Measurements from ENCODE around the gene C6orf62. TPM values are rescaled to one million over a fixed set of nuclear protein-coding genes. Genes with fewer than 3 reads are reported as not detected.
A peak's percentile ranks its signal among the peaks of the same experiment; 100 is the strongest.
"Not testable (repeated sequence)": the region's sequence is repeated elsewhere in the genome, so short reads cannot be mapped to it uniquely, and the experiment has no call there.

Gene C6orf62
- polyA plus RNA-seq, 1 donor = 95.5 TPM

- no peak for DNase-seq
Observed at GRCh38 chr6:24742216-24742738, 23.3 kb upstream of the C6orf62 start.

- DNase-seq = no peak
Observed at GRCh38 chr6:24740861-24741260, 21.9 kb upstream of the C6orf62 start.

DNA sequence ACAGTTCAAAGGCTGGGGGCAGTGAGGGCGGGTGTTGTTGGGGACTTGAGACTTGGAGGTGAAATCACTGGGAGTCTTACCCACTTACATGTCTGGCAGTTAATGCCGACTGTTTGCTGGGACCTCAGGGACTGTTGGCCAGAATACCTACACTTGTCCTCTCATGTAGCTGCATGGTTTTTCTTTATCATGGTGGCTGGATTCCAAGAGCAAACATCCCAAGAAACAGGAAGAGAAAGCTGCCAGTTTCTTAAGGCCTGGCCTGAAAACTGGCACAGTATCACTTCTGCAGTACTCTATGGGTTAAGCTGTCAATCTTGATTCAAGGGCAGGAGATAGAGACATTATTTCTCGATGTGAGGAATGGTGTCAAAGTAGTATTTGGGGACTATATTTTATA is 19.8 kb upstream of the C6orf62 start:
- no peak for DNase-seq

DNA sequence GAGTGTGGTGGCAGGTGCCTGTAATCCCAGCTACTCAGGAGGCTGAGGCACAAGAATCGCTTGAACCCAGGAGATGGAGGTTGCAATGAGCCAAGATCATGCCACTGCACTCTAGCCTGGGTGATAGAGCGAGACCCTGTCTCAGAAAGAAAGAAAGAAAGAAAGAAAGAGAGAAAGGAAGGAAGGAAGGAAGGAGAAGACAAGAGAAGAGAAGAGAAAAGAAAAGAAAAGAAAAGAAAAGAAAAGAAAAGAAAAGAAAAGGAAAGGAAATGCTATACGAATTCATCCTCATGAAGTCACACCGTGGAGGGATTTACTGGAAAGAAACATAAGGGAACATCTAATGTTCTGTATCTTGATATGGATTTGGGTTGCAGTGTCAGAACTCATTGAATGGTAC is 15.8 kb upstream of the C6orf62 start:
- DNase-seq = not testable (repeated sequence)

DNA sequence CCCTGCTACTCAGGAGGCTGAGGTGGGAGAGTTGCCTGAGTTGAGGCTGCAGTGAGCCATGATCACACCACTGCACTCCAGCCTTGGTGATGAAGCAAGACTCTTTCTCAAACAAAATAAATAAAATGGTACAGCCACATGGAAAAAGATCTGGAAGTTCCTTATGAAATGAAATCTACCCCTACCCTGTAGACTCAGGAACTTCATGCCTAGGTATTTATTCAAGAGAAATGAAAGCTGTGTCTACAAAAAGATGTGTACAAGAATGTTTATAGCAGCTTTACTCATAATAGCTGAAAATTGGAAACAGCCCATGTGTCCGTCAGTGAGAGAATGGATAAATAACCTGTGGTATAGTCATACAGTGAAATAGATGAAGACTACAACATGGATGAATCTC is 15.2 kb upstream of the C6orf62 start:
- DNase-seq = no peak

- DNase-seq = not testable (repeated sequence)
Observed at GRCh38 chr6:24731456-24732134, 12.6 kb upstream of the C6orf62 start.

DNA sequence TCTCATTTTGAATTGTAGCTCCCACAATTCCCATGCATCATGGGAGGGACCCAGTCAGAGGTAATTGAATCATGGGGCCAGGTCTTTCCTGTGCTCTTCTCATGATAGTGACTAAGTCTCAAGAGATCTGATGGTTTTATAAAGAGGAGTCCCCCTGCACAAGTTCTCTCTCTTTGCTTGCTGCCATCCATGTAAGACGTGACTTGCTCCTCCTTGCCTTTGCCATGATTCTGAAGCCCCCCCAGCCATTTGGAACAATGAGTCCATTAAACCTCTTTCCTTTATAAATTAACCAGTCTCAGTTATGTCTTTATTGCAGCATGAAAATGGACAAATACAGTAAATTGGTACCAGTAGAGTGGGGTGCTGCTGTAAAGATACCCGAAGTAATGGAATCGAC is 11.7 kb upstream of the C6orf62 start:
- not testable (repeated sequence) for DNase-seq

GRCh38 chr6:24723270-24723669 is 4.3 kb upstream of the C6orf62 start:
- DNase-seq = no peak

DNA sequence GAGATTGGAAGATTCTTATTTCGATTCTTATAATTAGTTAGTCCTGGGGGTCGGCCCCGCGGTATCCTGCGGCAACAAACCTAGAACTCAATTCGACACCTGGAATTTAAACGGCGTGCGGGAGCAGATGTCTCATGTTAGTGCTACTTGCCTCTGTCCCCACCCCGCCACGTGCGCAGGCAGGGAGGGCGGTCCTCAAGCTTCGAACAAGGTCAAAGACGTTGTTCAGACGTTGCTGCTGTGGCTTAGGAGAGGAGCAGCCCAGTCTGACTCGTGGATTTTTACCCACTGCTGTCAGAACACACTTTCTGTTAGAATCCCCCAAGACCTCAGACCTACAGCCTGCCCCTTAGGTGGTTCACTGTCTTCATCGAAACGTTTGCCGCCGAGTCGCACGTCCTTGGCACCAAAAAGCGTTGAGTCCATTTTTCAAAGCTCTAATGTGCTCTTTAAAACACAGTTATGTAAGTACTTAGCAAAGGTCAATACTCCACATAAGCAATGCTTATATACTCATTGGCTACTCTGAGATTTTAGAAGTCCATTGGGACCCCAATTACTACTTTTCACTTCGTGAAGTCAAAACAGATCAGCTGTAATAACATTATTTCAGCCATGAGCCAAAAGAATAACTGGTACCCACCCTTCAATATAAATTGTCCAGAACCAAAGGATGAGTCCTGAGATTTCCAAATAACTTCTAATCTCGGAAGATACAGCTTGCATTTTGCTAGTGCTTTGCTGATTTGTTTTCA is 2.7 kb upstream of the C6orf62 start:
- no peak for DNase-seq

- DNase-seq = peak; percentile 100
Observed at GRCh38 chr6:24720604-24721460, 1.9 kb upstream of the C6orf62 start.

- DNase-seq = peak; percentile 63
Observed at GRCh38 chr6:24720131-24720603, 1.2 kb upstream of the C6orf62 start.

GRCh38 chr6:24718449-24719124 is 367 bp downstream of the C6orf62 start:
- no peak for DNase-seq

DNA sequence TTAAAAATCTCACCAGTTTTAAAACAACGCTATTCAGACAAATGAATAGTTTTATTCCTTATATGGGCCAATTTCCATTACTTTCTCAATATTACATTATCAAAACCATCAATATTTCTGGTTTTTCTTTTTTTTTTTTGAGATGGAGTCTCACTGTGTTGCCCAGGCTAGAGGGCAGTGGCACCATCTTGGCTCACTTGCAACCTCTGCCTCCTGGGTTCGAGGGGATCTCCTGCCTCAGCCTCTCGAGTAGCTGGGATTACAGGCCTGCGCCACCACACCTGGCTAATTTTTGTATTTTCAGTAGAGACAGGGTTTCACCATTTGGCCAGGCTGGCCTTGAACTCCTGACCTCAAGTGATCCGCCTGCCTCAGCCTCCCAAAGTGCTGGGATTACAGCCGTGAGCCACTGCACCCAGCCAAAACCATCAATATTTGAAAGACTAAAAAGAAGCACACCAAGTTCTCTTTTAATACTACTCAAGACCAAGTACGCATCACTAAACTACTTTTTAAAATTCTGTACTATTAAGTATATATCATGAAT is 2.3 kb downstream of the C6orf62 start:
- DNase-seq = not testable (repeated sequence)

- DNase-seq = no peak
Observed at GRCh38 chr6:24710519-24711303, 8.2 kb downstream of the C6orf62 start.

GRCh38 chr6:24709014-24709711 is 9.8 kb downstream of the C6orf62 start:
- DNase-seq = no peak

GRCh38 chr6:24708612-24709011 is 10.3 kb downstream of the C6orf62 start:
- no peak for DNase-seq

DNA sequence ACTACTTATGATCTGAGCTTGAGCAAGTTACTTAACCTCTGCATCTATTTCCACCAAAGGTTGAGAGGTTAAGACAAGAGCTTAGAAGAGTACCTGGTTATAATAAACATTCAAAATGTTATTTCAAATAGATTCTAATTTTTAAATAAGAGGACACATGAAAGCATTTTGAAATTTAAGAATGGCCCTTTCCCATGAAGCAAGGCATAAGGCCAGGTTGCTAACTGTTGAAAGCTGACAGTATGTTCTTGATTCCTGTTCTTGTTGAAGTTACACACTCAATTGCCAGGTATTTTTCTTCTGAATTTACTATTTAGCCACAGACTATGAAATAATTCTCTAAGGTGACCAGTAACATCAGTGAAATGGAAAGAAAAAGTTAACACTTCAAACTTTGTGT is 14.5 kb downstream of the C6orf62 start:
- no peak for DNase-seq

DNA sequence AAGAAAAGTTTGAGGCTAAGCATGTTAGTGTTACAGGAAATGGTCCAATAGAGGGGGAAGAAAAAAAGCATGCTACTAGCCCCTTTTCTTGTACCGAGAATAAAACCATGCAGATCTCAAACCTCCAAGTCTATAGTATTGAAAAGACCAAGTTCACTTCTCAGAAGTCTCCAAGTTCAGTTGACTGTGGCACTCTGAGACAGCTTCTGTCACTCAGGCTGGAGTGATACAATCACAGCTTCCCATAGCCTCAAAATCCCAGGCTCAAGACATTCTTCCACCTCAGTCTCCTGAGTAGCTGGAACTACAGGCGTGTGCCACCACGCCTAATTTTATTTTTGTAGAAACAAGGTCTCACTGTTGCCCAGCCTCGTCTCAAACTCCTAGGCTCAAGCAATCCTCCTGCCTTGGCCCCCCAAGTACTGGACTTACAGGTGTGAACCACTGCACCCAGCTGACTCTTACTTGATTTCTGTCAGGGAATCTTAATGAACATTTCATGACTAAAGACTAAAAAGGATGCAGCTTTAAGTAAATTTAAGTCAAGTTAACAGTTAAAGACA is 16.2 kb downstream of the C6orf62 start:
- no peak for DNase-seq

- no peak for DNase-seq
Observed at GRCh38 chr6:24699521-24700359, 19.2 kb downstream of the C6orf62 start.
